Right lobe of liver (tissue), 6 donors: Measurements from ENCODE around the gene MAP3K20. TPM values are rescaled to one million over a fixed set of nuclear protein-coding genes. Genes with fewer than 3 reads are reported as not detected.
A peak's percentile ranks its signal among the peaks of the same experiment; 100 is the strongest.

Experiments
- ATAC-seq, 4 donors: fragments of 200-7000 bp; cut with Tn5 transposase; one replicate each; pipeline ENCODE4 v1.9.1; 2020; ENCODE audit warnings: mild to moderate bottlenecking in 4 of 4, moderate library complexity in 4 of 4
- DNase-seq, 3 donors: peaks; one replicate each; pipeline ENCODE4 v3.0.0-alpha.2; 2020
- H3K27ac ChIP-seq, 3 donors: fragments of 200-600 bp; one replicate each; pipeline ENCODE4 v1.8.0; 2022
- H3K27me3 ChIP-seq, 2 donors: fragments of 200-600 bp; one replicate each; pipeline ENCODE4 v1.8.0; 2022
- H3K36me3 ChIP-seq, 4 donors: fragments of 200-600 bp; sonication (generic) in 1 of 4; one replicate each; pipeline versions ENCODE4 v1.5.1 to v1.8.0; 2017 to 2022; ENCODE audit warnings: control low read depth in 1 of 4
- H3K4me1 ChIP-seq, 4 donors: fragments of 200-600 bp; sonication (generic) in 1 of 4; one replicate each; pipeline versions ENCODE4 v1.5.1 to v1.8.0; 2017 to 2022; ENCODE audit warnings: control low read depth in 1 of 4
- H3K4me3 ChIP-seq, 3 donors: fragments of 200-600 bp; one replicate each; pipeline ENCODE4 v1.8.0; 2022
- H3K9me3 ChIP-seq, 4 donors: fragments of 200-600 bp; sonication (generic) in 1 of 4; one replicate each; pipeline versions ENCODE4 v1.5.1 to v1.8.0; 2017 to 2022; ENCODE audit warnings: control low read depth in 1 of 4
- POLR2A ChIP-seq: fragments of 450-650 bp; IDR thresholded peaks from one replicate; pipeline ENCODE4 v1.6.1; 2017; ENCODE audit warnings: antibody characterized with exemption, mild to moderate bottlenecking
- WGBS: methylation state at CpG from one replicate; pipeline ENCODE4 v1.1.6; 2018; ENCODE audit warnings: low coverage, low lambda C conversion rate; ENCODE audit not compliant: insufficient coverage; ENCODE audit errors: missing lambda C conversion rate; 5-methylcytosine and 5-hydroxymethylcytosine counted together
- intact Hi-C, 2 donors: fragments of 100-400 bp; cut with DNase I; formaldehyde crosslinking; loops; one replicate each; pipeline versions ENCODE4 v1.11.2 to v1.14.1; 2022
- total RNA-seq, 6 experiments: library from RNA; depleted of rRNA in 2 of 6; stranded (reverse); fragments of >200 nt in 2 of 6; fragmentation: NEBNext Ultra II Directional in 3 of 6; extraction: Animal tissue kit (Norgen Biotek cat#: 25700) in 3 of 6; gene quantifications; one replicate each; pipeline versions ENCODE4 v1.1.0 to v1.2.4, GENCODE V29; 2016 to 2023
- TF ChIP-seq, protein P1 (sequence below), 4 donors: fragments of 200-600 bp in 3 of 4; fragments of 450-650 bp in 1 of 4; IDR thresholded peaks; one replicate each; pipeline versions ENCODE4 v1.5.1 to v1.8.0; 2016 to 2022; ENCODE audit warnings: antibody characterized with exemption in 4 of 4, mild to moderate bottlenecking in 2 of 4
- donor health status: DM: no; HTN: yes; CAD: no.
- donor health status: DM: no; HTN: no; CAD: no.
- donor health status: DM: no; HTN: no; CAD: no.
- donor health status: DM: no; HTN: yes; CAD: no.
- donor health status: DM: no; HTN: yes; CAD: no.

MAP3K20 gene
- total RNA-seq, 6 experiments from 2014 or later: 16.0 to 36.8 (median 22.0) TPM

- Histone ChIP-seq H3K27me3 (no peaks in the 10 kb centered on the region), H3K4me1 (no peaks in the 10 kb centered on the region), H3K9me3 (no peaks in the 10 kb centered on the region), H3K36me3 (peaks cover 0 to 15% (median 2%) of the 10 kb centered on the region in 4 donors), H3K4me3 (no peak overlapping the region), H3K27ac (no peak overlapping the region)
- TF ChIP-seq, protein P1, sequence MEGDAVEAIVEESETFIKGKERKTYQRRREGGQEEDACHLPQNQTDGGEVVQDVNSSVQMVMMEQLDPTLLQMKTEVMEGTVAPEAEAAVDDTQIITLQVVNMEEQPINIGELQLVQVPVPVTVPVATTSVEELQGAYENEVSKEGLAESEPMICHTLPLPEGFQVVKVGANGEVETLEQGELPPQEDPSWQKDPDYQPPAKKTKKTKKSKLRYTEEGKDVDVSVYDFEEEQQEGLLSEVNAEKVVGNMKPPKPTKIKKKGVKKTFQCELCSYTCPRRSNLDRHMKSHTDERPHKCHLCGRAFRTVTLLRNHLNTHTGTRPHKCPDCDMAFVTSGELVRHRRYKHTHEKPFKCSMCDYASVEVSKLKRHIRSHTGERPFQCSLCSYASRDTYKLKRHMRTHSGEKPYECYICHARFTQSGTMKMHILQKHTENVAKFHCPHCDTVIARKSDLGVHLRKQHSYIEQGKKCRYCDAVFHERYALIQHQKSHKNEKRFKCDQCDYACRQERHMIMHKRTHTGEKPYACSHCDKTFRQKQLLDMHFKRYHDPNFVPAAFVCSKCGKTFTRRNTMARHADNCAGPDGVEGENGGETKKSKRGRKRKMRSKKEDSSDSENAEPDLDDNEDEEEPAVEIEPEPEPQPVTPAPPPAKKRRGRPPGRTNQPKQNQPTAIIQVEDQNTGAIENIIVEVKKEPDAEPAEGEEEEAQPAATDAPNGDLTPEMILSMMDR (IDR thresholded peaks at IDR 0.05): no peak
- no peak for TF ChIP-seq POLR2A
- ATAC-seq: no peak
- 88% methylated on average over 2 of the region's 2 CpGs for WGBS
- intact Hi-C loops: no loop called here
- no peak for DNase-seq
These were observed 195.5 kb downstream of the MAP3K20 start for GRCh38 chr2:173271135-173271534.

- TF ChIP-seq, protein P1 (IDR thresholded peaks at IDR 0.05): no peak
- TF ChIP-seq POLR2A: no peak
- WGBS: 61% methylated on average over 4 of the region's 5 CpGs
- Histone ChIP-seq H3K27me3 (no peaks in the 10 kb centered on the region), H3K36me3 (peaks cover 0 to 9% (median 0%) of the 10 kb centered on the region in 4 donors), H3K27ac (no peak overlapping the region), H3K9me3 (no peaks in the 10 kb centered on the region), H3K4me3 (no peak overlapping the region), H3K4me1 (no peaks in the 10 kb centered on the region)
- DNase-seq (no peak), ATAC-seq (no peak)
- intact Hi-C loops: no loop called here
These were observed 196.2 kb downstream of the MAP3K20 start for GRCh38 chr2:173271825-173272224.

GRCh38 chr2:173272849-173273248, 197.2 kb downstream of the MAP3K20 start:
- intact Hi-C loops: no loop called here
- TF ChIP-seq POLR2A: no peak
- TF ChIP-seq, protein P1 (IDR thresholded peaks at IDR 0.05): no peak
- H3K9me3 ChIP-seq: no peaks in the 10 kb centered on the region
- no peak overlapping the region for H3K27ac ChIP-seq
- ATAC-seq (peak in 1 of 4 donors; percentile 49), DNase-seq (no peak)
- H3K27me3 ChIP-seq: no peaks in the 10 kb centered on the region
- no peaks in the 10 kb centered on the region for H3K4me1 ChIP-seq
- WGBS: 70% methylated on average over 3 of the region's 3 CpGs
- peaks cover 0 to under 1% (median 0%) of the 10 kb centered on the region in 4 donors for H3K36me3 ChIP-seq
- no peak overlapping the region for H3K4me3 ChIP-seq

DNA sequence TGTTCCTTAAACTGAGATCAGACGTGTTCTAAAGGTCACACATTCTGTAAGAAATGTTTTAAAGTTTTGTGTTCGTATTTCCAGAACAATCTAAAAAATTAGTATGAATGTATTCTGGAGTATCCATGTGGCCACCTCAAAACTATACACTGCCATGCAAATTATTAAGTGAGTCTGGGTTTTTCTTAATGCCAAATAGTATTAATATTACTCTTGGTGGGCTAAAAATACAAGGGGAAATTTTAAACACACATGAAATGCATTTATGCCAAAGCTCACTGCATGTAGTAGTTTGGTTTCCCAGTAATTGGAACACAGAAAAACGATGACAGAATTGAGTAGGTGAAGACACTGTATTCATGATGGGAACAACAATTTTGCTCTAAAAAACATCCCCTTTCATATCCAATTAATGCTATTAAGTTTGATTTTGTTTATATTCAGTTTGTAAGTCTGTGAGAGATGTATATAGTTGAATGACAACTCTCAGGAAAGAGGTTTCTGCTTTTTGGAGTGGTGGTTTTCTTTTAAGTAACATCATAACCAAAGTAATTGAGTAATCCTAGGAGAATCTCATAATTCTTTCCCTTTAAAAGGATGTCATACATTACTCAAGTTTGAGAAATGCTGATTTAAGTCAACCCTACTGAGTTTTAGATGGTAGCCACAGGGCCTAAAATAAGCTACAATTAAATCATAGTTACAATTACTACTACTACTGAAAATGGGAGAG, 203.3 kb downstream of the MAP3K20 start:
- no peak for DNase-seq
- no peaks in the 10 kb centered on the region for H3K9me3 ChIP-seq
- no peak overlapping the region for H3K4me3 ChIP-seq
- TF ChIP-seq, protein P1 (IDR thresholded peaks at IDR 0.05): no peak
- TF ChIP-seq POLR2A: no peak
- WGBS: 63% methylated on average over 3 of the region's 3 CpGs
- intact Hi-C loops: no loop called here
- H3K27ac ChIP-seq: no peak overlapping the region
- H3K36me3 ChIP-seq: no peaks in the 10 kb centered on the region
- no peaks in the 10 kb centered on the region for H3K27me3 ChIP-seq
- H3K4me1 ChIP-seq: no peaks in the 10 kb centered on the region
- no peak for ATAC-seq
